AG09319 (cell line): ENCODE results near the gene NPVF.
A peak's percentile ranks its signal among the peaks of the same experiment; 100 is the strongest.

Source experiments
- DNase-seq: peaks from one replicate; pipeline ENCODE4 v3.0.0-alpha.2; 2010; ENCODE audit warnings: low read depth; ENCODE audit errors: extremely low read depth
- TF ChIP-seq, protein P1 (sequence below): IDR thresholded peaks from 2 replicates; pipeline ENCODE4 v1.5.1; 2011; ENCODE audit warnings: low read depth, mild to moderate bottlenecking, inconsistent platforms, low read length, moderate library complexity

The NPVF gene

DNA sequence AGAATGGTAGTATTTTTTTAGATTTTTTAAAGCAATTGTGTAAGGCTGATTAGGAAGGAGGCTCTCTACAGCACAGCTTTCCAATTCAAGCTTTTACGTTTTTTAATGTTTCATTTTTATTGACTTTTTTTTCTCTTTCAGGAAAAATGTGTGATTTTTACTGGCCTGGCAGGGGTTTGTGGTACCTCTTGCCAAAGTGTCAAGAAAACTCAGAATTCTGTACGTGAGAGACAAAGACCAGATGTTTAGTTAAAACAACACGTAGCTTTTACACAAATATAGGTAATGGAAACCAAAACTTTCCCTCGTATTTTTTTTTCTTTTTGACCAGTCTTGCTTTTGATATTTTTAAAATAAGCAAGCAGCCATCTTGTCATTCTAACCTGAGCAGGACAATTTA lies 6.0 kb upstream of the NPVF start:
- TF ChIP-seq, protein P1, sequence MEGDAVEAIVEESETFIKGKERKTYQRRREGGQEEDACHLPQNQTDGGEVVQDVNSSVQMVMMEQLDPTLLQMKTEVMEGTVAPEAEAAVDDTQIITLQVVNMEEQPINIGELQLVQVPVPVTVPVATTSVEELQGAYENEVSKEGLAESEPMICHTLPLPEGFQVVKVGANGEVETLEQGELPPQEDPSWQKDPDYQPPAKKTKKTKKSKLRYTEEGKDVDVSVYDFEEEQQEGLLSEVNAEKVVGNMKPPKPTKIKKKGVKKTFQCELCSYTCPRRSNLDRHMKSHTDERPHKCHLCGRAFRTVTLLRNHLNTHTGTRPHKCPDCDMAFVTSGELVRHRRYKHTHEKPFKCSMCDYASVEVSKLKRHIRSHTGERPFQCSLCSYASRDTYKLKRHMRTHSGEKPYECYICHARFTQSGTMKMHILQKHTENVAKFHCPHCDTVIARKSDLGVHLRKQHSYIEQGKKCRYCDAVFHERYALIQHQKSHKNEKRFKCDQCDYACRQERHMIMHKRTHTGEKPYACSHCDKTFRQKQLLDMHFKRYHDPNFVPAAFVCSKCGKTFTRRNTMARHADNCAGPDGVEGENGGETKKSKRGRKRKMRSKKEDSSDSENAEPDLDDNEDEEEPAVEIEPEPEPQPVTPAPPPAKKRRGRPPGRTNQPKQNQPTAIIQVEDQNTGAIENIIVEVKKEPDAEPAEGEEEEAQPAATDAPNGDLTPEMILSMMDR = no peak
- DNase-seq = no peak

DNA sequence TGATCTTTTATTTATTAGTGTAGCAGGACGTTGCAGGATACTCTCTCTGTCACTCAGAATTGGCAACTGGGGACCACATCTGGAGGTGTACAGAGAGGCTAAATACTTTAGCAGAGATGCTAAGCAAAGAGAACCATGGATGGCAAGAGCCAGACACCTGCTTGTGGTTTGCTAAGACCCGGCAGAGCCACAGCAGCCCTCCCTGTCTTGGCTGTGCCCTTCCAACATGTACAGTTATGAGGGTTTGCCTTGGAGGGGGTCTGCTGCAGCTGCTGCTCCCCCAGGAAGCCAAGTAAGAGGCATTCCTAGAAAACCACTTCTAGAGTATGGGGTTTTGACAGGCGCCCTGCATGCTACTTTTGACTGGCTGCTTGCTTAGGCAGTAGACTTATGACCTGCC lies 5.1 kb downstream of the NPVF start:
- no peak for DNase-seq
- TF ChIP-seq, protein P1 = no peak

DNA sequence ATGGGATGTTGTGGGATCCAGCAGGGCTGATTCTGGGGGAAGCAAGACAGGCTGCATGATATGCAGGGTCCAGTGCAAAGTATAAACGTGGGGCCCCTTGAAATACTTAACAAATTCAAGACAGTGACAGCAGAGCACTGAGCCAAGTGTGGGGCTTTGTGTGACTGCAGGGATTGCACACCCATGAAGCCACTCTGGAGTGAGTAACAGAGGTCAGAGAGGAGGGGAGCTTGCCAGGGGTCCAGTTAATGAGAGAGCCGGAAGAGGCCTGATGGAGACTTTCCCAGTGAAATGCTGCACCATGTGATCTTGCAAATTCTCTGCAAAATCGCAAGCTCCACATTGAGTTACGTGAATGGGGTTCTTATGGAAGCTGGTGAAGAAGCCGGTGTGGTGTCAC lies 5.6 kb downstream of the NPVF start:
- TF ChIP-seq, protein P1 = no peak
- DNase-seq = no peak

DNA sequence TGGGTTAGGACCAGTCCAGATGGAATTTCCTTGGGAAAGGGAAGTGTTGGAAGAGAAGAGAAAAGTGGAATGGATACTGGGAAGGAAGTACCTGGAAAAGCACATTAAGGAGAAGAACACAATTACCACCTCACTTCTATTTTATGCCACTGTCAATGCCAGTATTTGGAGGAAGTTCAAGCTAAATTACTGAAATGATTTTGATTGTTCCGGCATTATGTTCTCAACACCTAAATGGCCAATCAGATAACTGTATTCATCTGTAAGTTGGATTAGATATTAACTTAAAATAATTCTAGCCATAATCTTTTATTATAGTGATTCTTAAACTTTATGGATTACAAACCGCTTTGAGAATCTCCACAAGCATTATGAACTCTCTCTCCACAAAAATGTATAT lies 7.3 kb downstream of the NPVF start:
- no peak for DNase-seq

DNA sequence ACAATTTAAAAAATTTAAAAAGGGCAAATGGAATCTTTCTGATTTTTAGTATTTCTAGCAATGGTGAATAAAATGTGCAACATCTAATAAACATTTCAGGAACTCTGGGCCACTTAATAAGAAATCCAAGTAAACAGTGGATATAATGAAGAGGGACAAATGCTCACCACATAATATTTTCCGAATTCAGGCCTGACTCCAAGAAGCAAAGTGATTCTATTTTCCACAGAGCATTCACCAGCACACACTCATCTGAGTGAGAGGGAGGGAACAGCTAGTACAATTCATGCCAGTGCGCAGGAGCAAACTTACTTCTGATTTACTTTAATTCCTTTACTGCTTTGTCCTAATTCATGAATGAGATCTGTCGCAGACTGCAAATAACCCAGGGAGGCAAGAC lies 10.1 kb downstream of the NPVF start:
- TF ChIP-seq, protein P1 = no peak
- no peak for DNase-seq

More for the DNA sequence above, 7.3 kb downstream of the NPVF start:
- TF ChIP-seq, protein P1 = no peak

DNA sequence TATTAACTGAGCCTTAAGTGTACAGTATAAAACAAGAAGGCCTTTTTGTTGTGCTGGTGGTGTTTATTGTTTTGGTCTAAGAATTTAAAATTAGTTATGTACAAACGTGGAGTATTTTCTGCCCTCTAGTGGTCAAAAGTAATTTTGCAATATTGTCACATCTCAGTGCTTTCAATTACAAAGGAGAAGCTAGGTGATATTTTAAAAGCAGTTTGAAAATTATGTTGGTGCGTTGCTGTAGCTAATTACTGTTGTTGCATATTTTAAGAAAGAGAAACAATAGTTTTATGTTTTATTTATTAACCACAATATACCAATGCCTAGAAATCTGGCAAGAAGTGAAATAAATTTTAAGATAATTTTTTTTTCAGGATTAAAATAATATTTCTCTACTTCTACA lies 11.4 kb downstream of the NPVF start:
- no peak for DNase-seq
- TF ChIP-seq, protein P1 = peak; percentile 77

DNA sequence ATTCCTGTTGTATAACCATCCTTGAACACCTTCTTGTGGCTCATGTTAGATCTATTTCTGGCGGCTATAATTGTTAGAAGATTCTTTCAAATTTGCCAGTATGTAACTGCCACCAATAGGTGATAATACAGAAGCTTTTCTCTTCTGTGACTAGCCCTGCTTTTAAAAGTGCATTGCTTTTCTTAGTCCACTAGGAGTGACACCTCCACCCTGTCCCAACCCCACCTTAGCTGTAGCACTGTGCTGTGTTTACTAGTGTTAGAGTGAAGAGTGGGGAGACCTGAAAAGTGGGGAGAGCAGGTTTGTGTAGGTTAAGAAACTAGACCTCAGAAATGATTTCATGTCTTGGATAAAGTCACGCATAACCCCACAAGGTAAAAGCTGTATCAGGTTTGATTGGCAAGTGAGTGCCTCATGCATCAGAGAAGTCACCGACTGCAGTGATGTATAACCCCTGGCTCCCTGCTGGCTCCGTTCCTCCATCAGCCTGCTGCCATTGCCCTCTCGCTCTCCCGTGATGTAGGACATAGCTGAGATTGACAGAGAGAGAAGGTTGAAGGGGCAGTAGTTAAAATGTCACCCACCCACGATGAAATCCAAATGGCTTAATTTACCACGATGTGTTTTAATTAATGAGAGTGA lies 12.5 kb downstream of the NPVF start:
- TF ChIP-seq, protein P1 = no peak
- no peak for DNase-seq
